Fibroblast of skin of back (primary cell): ENCODE data around the gene RNF130.
"Not testable (repeated sequence)": the region's sequence is repeated elsewhere in the genome, so short reads cannot be mapped to it uniquely, and the experiment has no call there.

Experiments
- DNase-seq: peaks from one replicate; pipeline ENCODE4 v3.0.0-alpha.2; 2013

Gene RNF130

DNA sequence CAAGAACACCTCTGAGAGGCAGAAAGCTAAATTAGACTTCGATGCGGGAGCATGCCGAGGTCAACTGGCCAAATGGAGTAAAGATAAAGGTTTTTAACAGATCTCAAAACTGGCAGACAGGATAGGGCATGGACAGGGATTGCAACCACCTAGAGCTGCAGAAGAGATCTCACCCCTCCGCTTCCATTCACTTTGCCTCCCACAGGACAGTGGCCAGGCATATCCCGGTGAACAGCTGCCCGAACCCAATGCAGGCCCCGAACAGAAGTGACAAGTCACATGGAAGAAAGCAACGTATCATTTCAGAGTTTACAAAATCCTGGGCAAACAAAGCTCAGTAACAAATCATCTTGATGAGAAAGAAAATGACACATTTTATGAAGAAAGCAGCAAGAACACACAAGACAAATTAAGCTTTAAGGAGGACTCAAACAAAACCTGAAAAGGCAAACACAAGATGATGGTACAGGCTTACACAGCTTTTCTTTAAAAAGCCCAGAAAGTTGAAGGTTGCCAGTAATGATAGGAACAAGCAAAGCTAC lies 18.4 kb downstream of the RNF130 start:
- no peak for DNase-seq

GRCh38 chr5:180052211-180052818 lies 19.2 kb downstream of the RNF130 start:
- DNase-seq, result no peak

DNA sequence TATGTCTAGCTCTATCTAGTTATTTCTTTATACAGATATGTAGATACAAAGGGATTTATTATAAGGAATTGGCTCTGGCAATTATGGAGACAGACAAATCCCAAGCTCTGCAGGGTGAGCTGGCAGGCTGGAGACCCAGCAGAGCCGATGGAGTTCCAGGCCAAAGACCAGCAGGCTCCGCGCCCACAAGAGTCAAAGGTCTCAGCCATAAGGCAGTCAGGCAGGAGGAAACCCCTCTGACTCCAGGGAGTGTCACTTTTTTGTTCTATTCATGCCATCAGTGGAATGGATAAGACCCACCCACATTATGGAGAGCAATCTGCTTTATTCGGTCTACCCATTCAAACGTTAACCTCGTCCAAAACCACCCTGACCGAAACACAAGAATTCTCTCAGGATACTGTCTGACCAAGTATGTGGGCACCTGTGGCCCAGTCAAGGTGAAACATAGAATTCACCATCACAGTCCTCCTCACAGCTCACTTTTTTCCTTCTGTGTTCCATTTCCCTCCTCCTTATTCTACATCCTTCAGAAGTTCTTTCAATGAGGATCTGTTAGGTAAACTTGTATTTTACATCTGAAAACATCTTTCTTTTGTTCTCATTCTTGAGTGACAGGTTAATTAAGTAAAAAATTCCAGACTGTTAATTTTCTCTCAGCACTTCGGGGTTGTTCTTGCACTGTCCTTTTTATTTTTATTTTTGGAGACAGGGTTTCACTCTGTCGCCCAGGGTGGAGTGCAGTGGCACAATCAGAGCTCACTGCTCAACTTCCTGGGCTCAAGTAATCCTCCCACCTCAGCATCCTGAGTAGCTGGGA lies 21.2 kb downstream of the RNF130 start:
- DNase-seq, result no peak

GRCh38 chr5:180049185-180049548 lies 22.4 kb downstream of the RNF130 start:
- DNase-seq, result no peak

DNA sequence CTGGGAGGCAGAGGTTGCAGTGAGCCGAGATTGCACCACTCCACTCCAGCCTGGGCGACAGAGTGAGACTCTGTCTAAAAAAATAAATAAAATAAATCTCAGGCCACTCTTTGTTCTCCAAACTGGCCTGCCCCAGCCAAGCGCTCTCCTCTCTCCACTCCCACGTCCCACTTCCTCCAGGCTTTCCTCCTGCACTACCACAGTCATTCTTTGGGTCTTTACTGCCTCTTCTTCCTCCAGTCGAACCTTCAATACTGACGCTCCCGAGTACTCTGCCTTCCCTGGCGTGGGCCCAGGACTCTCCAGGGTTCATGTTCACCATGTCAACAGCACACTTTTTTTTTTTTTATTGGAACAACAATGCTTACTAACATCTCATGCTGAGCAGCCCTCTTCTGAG lies 23.9 kb downstream of the RNF130 start:
- no peak for DNase-seq

DNA sequence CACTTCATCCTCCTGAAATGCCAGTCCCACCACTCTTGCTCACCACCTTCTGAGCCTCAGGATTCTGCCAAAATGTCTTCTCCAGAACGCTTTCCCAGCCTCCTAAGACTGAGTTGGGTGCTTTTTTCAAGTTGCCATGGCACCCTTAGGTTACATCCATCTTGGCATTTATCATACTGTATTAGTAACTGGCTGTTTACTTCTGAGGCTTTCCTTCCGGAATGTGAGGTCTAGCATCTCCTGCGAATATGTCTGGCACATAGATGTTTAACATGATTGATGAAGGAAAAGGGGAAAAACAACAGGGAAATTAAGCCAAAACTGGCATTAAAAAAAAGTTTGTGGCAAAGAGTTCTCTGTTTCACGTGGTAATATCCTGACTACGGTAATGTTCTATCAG lies 24.9 kb downstream of the RNF130 start:
- DNase-seq, result no peak

- DNase-seq, result no peak
Observed at GRCh38 chr5:180045889-180046499, 25.6 kb downstream of the RNF130 start.

- peak; percentile 77 for DNase-seq
Observed at GRCh38 chr5:180043377-180043776, 28.2 kb downstream of the RNF130 start.

DNA sequence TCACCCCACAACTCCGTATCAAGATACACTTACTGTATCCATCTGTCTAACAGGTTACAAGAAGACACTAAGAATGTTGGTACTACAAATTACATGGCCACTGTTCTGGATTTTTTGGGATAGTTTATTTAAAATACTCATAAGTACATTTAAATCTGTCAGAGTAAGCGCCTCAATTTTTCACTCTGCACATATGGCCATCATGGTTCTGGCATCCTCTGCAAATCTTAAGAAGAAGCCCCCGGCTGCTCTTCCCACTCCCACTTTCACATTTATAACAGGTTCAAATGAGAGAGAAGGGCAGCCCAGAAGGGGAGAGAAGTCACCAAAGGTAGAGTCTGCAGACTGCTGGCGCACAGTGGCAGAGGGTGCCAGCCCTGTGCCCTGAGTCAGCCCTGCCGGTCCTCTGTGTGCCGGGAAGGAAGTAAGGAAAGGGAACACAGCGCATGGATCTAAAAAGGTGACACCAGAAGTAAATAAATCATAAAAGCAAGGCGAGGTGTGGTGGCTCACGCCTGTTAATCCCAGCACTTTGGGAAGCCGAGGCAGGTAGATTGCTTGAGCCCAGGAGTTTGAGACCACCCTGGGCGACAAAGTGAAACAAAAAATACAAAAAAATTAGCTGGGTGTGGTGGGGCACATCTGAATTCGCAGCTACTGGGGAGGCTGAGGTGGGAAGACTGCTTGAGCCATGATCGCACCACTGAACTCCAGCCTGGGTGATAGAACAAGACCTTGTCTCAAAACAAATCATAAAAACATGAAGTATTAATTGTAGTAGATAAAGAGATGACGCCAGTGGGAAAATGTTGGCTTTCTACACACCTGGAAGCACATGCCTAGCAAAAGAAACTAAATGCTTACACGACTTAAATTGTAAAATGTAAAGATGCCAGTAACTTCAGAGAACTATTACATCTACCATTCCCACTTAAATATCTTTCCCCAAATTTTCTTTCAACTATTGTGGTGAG lies 30.0 kb downstream of the RNF130 start:
- DNase-seq, result no peak

DNA sequence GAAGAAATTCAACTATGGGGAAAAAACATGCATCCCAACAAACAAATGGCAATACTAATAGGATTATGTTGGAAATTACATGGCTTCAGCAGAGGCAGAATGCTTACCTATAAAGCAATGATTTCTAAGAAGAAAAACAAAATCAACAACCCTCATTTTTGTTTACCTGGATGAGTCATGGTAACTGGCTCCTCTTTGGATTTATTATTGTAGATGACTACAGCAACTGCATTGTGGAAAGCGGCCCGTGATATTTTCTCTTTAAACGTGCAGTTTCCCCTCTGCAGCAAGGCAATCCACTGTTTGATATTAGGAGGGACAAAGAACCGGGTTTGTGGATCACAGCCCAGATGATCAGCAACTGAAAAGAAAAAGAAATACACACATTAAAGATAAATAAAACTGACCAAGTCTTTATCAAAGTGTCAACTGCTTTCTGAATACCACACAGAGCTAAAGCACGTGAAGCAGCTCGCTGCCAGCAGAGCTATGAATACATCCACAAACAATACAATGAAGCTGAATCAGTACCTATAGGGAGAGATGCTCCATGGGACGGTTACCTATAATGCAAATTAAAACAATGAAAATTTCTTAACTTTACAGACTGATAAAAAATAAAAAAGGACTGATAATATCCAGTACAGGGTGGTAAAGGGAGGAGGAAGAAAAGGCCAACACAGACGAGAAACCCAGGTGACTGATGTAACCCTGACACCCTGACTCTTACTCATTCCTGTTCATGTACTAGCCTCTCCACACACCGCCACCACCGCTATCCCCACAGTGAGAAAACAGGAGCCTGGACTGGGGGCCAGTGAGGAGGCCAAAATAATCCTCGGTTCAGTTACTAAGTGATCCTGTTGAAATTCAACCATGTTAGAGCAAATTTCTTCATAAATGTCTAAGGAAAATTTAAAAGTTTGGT lies 31.0 kb downstream of the RNF130 start:
- DNase-seq, result no peak

DNA sequence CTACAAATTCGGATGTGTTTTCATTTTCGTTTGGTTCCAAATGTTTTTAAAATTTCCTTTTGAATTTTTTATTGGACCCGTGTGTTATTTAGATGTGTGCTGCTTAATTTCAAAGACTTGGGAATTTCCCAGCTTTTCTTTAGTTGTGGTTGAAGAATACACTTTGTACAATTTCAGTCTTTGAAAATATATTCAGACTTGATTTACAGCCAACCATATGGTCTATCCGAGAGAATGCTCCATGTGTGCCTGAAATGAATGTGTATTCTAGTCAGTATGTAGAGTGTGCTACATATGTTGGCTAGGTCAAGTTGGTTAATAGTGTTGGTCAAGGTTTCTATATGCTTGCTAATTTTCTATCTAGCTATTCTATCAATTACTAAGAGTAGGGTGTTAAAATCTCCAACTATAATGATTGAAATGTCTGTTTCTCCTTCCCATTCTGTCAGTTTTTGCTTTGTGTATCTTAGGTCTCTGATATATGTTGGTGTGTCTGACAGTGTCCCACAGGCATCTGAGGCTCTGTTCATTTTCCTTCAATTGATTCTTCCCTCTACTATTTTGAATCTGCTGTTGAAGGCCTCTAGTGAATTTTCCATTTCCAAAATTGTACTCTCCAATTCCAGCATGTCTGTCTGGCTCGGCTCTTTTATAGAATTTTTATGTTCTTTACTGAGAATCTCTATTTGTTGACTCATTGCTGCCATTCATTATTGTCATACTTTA lies 36.2 kb downstream of the RNF130 start:
- no peak for DNase-seq

DNA sequence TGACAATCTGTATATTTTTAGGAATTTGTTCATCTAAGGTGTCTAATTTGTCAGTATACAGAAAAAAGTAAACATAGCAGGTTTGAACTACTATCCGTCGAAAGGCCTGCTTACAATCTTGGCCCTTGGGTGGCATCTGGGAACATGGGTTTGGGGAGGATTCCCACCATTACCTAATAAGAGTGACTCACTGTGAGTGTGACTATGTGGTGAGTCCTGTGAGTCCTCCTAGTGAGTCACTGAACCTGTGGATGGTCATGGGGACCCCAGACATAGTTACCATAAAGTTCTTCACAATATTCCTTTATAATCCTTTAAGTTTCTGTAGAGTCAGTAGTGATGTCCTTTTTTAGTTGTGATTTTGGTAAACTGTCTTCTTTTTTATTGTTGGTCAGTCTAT lies 37.0 kb downstream of the RNF130 start:
- peak; percentile 61 for DNase-seq

DNA sequence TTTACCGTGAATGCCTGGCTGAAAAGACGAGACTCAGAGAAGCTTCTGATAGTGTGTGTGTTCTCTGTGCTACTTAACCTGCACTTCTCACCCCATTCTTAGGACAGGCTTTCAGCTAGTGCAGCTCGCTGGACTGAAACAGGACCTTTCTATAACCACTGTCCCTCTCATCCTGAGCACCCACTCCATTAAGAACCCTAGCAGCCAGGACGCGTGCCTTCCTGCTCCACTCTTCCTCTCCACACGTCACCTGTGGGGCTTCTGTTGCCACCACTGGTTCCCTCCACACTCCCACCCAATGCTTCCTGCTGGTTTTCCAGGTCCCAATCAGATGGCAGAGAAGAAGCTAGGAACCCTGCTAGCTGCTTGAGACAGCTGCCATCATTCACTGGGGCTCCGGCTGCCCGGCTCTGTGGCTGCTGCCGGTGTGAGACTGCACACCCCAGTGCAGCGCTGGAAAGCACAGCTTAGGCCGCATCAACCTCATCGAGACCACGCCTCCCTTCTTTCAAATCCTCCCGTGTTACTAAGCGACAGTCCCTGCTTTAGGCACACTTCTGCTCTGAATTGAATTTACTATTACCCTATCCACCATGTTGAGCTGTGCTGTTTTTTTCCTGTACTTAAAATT lies 44.0 kb downstream of the RNF130 start:
- no peak for DNase-seq

DNA sequence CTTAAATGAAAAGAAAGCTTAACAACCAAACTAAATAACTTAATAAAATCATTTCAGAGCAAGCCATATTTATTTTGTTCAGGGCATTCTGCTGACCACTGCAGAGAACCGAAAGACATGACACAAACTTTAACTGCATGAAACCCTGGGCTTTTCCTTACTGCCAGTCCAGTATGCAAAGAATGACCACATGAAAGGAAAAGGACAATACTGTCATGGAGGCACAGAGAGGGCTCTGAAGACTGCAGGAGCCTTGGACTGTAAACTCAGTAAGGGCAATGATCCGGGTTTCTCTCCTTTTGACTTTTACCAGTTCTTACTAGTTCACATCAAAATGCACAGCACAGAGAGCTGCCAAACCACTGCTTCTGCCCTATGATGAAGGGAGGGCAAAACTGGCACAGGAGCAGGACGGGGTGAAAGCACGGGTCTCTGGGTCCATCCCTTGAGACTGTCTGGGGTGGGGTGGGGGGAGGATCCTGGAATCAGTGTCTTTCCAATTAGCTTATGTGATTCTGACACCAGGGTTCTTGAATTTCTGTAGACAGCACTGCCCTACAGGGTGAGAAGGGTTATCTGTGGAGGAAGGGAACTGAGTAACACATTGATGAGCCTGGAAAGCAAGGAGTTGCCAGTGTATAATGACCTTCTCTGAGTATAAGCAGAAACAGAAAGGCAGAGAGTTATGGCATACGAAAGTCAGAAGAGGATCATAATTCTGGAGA lies 44.7 kb downstream of the RNF130 start:
- DNase-seq, result no peak

DNA sequence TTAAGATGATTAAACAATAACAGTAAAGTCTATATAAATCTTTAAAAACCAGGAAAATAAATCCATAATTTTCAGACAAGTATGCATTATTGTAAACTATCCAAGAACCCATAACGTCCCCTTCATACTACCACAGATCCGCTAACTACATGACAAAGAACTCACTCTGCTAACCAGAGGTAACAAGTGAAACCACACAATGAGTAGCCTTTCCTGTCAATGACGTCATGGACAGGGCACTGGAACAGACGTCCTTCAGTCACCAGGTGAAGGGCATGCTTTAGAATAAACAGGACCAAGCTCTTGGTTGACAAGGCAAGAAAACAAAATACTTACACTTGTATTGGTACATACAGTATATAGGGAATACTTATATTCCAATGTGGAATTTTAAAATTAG lies 45.2 kb downstream of the RNF130 start:
- DNase-seq, result peak; percentile 23

DNA sequence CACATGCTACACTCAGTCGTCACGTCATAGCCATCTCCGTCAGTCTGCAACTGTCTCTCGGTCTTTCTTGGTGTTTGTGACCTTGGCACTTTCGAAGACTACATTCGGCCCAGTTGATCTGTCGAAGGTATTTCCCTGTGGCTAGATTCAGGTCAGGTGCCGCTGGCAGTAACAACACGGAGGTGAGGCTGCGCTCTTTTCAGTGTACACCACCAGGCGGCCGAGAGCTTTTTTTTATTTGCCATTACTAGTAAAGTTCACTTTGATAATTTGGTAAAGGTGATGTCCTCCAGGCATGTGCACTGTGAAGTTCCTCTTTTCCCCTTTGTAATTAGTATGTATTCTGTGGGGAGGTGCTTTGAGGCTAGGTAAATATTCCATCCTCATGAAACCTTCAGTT lies 49.7 kb downstream of the RNF130 start:
- no peak for DNase-seq

DNA sequence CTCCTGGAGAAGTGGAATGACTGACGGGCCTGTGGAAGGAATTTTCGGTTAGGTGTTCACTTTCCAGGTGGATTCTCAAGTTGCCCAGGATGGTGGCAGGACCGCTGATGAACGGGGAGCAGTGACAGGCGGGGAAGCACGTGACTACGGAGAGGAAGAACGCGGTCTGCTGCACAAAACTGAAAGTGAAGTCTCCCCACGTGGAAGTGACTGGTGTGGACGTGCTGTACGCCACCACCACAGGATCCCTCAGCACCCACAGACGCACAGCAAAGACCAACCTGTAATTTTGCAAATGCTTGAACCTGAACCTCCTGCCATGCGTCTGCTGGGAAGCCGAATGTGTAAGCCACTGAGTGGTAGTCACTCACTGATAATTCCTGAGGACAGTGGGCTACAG lies 51.4 kb downstream of the RNF130 start:
- no peak for DNase-seq

GRCh38 chr5:180018347-180019060 lies 53.1 kb downstream of the RNF130 start:
- DNase-seq, result no peak

DNA sequence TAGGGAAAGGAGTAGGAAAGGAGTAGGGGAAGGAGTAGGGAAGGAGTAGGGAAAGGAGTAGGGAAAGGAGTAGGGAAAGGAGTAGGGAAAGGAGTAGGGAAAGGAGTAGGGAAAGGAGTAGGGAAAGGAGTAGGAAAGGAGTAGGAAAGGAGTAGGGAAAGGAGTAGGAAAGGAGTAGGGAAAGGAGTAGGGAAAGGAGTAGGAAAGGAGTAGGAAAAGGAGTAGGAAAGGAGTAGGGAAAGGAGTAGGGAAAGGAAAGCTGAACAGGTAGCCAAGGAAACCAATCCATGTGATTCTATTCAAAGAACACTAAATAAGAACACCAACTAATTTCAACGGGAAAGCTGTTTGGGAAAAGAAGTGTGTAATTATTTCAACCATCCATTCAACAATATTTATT lies 56.0 kb downstream of the RNF130 start:
- DNase-seq, result not testable (repeated sequence)
